OCI-LY3 (cell line): ENCODE data around the gene ADAM10.

Source experiments
- H2AFZ ChIP-seq: fragments of 200-600, 300-600 bp; shearing (Covaris generic); 2 replicates; pipeline ENCODE4 v1.6.0; 2014; ENCODE audit warnings: antibody characterized with exemption, low read depth, low read length
- H3K27ac ChIP-seq: fragments of 200-600, 300-600 bp; sonication (generic); 2 replicates; pipeline ENCODE4 v1.5.1; 2014; ENCODE audit warnings: mild to moderate bottlenecking, low read length, moderate library complexity, mixed read lengths
- H3K27me3 ChIP-seq: fragments of 200-600, 300-600 bp; sonication (generic); 2 replicates; pipeline ENCODE4 v1.6.1; 2014; ENCODE audit warnings: low read depth, low read length, mixed read lengths
- H3K36me3 ChIP-seq: fragments of 200-600, 300-600 bp; sonication (generic); replicated peaks from 2 replicates; pipeline ENCODE3; 2014; ENCODE audit warnings: low read depth, low read length, mixed read lengths
- H3K4me1 ChIP-seq: fragments of 300-600, 200-600 bp; sonication (generic); 2 replicates; pipeline ENCODE4 v1.6.1; 2014; ENCODE audit warnings: low read length, mixed read lengths
- H3K4me2 ChIP-seq: fragments of 200-600, 300-600 bp; sonication (generic); 2 replicates; pipeline ENCODE4 v1.6.1; 2014; ENCODE audit warnings: low read length, mixed read lengths
- H3K4me3 ChIP-seq: fragments of 300-600, 200-600 bp; sonication (generic); 2 replicates; pipeline ENCODE4 v1.5.1; 2014; ENCODE audit warnings: antibody characterized with exemption, mild to moderate bottlenecking, low read length, moderate library complexity
- H3K79me2 ChIP-seq: fragments of 300-600, 200-600 bp; shearing (Covaris generic); 2 replicates; pipeline ENCODE4 v1.6.1; 2014; ENCODE audit warnings: mild to moderate bottlenecking, low read length, mixed read lengths
- H3K9ac ChIP-seq: fragments of 300-600, 200-600 bp; shearing (Covaris generic); 2 replicates; pipeline ENCODE4 v1.6.0; 2014; ENCODE audit warnings: mild to moderate bottlenecking, low read length, moderate library complexity
- H3K9me3 ChIP-seq: fragments of 200-600, 300-600 bp; shearing (Covaris generic); 2 replicates; pipeline ENCODE4 v1.6.1; 2014; ENCODE audit warnings: low read length, mixed read lengths; ENCODE audit not compliant: insufficient read depth
- H4K20me1 ChIP-seq: fragments of 200-600, 300-600 bp; sonication (generic); 2 replicates; pipeline ENCODE4 v1.6.1; 2016; ENCODE audit warnings: low read length, mixed read lengths; ENCODE audit not compliant: insufficient read depth
- CTCF ChIP-seq: fragments of 200-600, 300-600 bp; sonication (generic); IDR thresholded peaks from 2 replicates; pipeline ENCODE4 v1.5.1; 2014; ENCODE audit warnings: antibody characterized with exemption, low read length, low read depth
- EZH2phosphoT487 ChIP-seq: fragments of 200-600 bp; shearing (Covaris generic); IDR thresholded peaks from 2 replicates; pipeline ENCODE4 v1.6.1; 2018; ENCODE audit warnings: antibody characterized with exemption, mixed run types, low read depth

The ADAM10 gene

GRCh38 chr15:58539548-58539947 lies 210.0 kb downstream of the ADAM10 start:
- Histone ChIP-seq H3K4me3 (no peak overlapping the region), H2AFZ (no peak overlapping the region), H3K27me3 (peaks cover 14% of the 10 kb centered on the region), H3K36me3 (no peaks in the 10 kb centered on the region), H3K27ac (no peak overlapping the region), H3K9ac (no peak overlapping the region), H3K79me2 (no peaks in the 10 kb centered on the region), H4K20me1 (no peaks in the 10 kb centered on the region), H3K4me2 (no peak overlapping the region), H3K9me3 (no peaks in the 10 kb centered on the region), H3K4me1 (no peaks in the 10 kb centered on the region)
- TF ChIP-seq EZH2phosphoT487, result no peak
- TF ChIP-seq CTCF, result no peak

- Histone ChIP-seq H2AFZ (no peak overlapping the region), H3K9ac (no peak overlapping the region), H3K27me3 (peaks cover 21% of the 10 kb centered on the region), H3K9me3 (no peaks in the 10 kb centered on the region), H3K4me3 (no peak overlapping the region), H3K4me2 (no peak overlapping the region), H3K4me1 (no peaks in the 10 kb centered on the region), H3K79me2 (no peaks in the 10 kb centered on the region), H3K27ac (no peak overlapping the region), H3K36me3 (no peaks in the 10 kb centered on the region), H4K20me1 (no peaks in the 10 kb centered on the region)
- TF ChIP-seq CTCF, result no peak
- no peak for TF ChIP-seq EZH2phosphoT487
Observed at GRCh38 chr15:58538901-58539300, 210.6 kb downstream of the ADAM10 start.
